HG02798 (cell line): ENCODE measurements around the gene ZNF624.
"Not testable (repeated sequence)": the region's sequence is repeated elsewhere in the genome, so short reads cannot be mapped to it uniquely, and the experiment has no call there.

Source experiments
- ATAC-seq: cut with Tn5 transposase; IDR thresholded peaks from one replicate; pipeline ENCODE4 v1.9.1; 2021; ENCODE audit warnings: mild to moderate bottlenecking; ENCODE audit not compliant: unreplicated experiment, poor library complexity

Gene ZNF624

DNA sequence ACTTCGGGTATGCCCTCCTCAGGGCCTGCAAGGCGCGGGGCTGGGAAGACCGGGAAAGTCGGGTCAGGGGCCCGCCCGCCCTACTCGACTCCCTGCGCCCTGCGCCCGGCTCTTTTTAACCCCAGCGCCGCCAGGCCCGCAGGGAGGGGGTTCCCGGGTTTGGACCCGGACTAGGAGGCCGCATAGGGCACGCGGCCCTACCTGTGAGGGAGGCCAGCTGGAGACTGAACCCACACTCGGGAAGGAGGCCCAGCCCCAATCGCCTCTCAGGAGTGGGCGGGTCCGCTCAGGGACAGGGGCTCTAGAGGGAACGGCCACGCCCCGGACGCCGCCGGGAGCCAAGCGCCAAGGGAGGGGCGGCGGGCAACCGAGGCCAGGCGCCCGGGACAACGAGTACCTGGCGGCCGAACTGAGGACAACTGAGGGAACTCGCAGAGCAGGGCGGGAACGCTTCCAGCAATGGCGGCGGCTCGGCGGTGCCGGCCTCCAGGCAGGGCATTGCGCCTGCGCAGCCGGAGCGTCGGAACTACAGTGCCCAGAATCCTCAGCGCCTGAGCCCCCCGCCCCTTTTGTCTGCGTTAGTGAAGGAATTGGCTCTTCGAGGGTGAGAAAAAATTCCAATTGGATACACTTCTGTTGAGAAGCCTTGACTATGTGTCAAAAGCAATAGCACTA, at the start of gene ZNF624:
TSS of gene ZNF624 (minus strand) at position 484 of the 675 bp plus-strand sequence.
- ATAC-seq: peak; percentile 92

DNA sequence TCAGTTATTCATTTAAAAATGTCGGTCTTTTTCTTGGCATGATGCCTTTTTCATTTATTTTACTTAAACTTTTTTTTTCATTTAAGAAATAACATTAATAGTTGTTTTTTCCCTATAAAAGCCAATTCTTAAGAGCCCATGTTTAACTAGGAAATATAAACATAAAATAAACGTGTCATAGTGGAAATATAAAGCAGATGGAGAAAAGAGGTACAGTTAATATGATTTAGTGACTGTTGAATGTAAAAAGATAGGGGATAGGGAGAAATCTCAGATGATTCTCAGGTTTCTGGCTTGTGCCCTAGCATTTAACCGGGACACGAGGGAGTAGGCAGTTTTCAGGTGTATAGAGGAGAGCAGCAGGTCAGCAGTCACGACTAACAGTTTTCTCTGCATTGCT, 44.0 kb upstream of the ZNF624 start:
- ATAC-seq: not testable (repeated sequence)

DNA sequence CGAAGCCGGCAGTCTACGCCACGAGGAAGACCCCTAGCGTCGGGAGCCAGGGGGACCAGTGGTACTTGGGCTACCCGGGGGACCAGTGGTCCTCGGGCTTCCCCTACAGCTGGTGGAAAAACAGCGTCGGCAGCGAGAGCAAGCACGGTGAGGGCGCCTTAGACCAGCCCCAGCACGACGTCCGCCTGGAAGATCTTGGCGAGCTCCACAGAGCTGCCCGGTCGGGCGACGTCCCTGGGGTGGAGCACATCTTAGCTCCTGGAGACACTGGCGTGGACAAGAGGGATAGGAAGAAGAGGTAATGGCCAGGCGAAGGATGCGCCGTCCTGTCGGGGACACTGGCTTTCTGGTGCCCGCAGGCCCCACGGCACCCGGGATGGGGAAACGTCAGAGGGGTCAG, 36.8 kb upstream of the ZNF624 start:
- not testable (repeated sequence) for ATAC-seq

DNA sequence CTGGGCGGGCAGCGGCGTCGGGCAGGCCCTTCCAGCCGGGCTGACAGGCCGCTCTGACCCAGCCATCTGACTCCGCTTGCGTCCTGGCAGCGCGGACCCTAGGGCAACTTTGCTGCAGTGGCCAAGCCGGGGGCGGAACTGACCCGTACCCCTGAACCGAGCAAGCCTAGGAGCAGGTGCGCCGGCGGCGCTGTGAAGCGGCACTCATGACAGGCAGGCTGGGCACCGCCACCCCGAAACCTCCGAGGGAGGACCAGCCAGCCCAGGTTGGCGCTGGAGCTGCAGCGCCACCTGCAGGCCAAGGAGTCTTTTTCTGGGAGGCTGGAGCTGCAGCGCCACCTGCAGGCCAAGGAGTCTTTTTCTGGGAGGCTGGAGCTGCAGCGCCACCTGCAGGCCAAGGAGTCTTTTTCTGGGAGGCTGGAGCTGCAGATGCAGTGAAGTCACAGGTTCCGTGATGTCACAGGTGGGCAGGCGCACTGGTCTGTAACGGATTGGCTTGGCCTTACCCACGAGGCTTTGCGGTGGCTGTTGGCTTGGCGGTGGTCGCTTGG, 36.2 kb upstream of the ZNF624 start, which contains the start of gene CCDC144A:
TSS of gene CCDC144A (plus strand) at position 511 of the 551 bp plus-strand sequence. CDS start 160 bp downstream, outside the sequence.
- not testable (repeated sequence) for ATAC-seq

DNA sequence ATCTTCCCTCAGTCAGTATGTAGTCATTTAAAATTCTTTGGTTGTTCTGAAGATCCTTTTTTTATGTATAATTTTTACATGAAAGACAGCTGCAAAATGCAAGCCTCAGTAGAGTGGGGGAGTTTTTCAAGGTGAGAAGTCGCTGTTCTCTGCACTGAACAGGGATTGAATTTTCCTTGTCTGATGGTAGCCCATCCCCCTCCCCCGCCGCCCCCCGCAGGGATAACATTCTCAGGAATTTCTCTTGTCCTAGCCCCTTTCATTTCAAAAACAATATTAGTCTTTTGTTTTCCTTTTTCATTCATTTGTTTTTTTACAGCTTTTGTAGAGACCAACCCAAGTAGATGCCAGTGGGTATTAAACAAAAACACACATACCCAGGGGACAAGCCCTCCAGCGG, 33.5 kb upstream of the ZNF624 start:
- ATAC-seq: not testable (repeated sequence)

DNA sequence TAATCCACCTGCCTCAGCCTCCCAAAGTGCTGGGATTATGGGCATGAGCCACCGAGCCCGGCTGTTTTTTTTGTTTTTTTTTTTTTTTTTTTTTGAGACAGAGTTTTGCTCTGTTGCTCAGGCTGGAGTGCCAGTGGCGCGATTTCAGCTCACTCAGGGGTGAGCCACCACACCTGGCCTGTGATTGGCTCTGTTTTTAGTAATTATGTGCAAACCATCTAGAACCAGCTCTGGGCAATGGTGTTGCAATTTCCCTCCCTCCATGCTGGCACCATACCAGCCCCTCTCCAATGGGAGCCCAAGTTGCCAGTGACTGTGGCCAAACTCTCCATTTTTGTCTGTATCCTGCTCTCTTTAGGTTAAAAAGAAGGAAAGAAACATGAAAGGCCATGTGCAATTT, 32.4 kb upstream of the ZNF624 start:
- not testable (repeated sequence) for ATAC-seq

DNA sequence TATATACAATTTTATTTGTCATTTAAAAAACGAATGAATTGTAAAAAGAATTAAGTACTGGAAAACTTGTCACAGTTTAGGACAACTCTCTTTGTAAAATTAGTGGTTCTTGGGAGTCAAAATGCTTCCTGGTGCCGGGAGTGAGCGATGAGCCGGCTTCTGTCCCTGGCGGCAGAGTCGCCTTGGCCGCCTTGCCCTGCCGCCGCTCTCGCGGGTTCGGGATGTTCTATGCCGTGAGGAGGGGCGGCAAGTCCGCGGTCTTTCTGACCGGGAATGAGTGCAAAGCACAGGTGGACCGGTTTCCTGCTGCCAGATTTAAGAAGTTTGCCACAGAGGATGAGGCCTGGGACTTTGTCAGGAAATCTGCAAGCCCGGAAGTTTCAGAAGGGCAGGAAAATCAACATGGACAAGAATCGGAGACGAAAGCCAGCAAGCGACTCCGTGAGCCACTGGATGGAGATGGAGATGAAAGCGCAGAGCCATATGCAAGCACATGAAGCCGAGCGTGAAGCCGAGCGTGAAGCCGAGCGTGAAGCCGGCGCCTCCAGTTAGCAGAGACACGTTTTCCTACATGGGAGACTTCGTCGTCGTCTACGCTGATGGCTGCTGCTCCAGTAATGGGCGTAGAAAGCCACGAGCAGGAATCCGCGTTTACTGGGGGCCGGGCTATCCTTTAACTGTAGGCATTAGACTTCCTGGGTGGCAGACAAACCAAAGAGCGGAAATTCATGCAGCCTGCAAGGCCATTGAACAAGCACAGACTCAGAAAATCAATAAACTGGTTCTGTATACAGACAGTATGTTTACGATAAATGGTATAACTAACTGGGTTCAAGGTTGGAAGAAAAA, 29.9 kb upstream of the ZNF624 start:
- ATAC-seq: not testable (repeated sequence)

DNA sequence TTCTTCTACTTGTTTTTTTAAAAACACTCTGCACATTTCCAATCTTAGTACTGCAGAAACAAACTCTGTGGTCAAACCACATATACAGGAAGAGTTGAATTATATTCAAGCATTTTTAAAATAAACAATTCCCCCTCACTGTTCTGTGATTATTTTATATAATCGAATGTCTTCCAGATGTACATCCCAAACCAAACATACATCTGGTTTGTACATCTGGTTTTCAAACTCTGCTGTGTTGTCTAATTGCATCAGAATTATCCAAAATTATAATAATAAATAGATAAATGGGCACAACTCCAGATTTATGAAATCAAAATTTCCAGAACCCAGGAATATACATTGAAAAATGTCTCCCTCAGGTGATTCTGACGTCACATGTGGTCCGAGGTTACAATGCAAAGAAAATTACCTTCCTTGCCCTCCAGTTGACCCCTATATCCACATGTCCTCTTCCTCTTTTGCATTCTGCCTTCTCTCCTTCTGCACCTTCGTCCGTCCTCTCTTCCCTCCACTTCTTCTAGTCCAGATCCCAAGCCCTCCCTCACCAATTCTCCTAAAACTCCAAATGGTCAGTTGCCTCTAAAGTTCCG, 23.1 kb upstream of the ZNF624 start:
- no peak for ATAC-seq

DNA sequence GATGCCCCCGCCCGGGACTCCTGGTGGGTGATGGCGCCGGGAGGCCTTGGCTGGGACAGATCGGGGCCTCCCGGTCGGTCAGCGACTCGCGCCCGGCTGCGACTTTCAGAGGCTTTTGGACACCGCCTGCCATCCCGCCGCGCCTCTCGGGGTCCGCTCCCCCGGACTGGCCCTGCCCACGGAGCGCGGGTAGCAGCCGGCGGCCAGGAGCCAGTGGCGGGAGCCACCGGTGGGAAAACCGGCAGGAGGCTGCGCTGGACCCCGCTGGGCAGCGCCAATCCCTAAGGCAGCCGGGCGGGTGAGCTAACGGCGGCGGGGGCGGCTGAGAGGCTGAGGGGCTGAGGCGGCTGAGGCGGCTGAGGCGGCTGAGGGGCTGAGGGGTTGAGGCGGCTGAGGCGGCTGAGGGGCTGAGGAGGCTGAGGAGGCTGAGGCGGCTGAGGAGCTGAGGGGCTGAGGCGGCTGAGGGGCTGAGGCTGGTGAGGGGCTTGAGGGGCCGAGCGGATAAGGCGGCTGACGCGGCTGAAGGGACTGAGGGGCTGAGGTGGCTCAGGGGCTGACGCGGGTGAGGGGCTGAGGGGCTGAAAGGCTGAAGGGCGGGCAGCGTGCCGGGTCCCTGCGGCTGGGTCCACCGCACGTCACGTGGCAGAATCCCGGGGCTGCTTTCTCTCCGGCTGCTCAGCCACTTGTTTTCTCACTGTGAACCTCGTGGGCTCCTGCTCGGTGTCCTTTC, 13.4 kb upstream of the ZNF624 start:
- not testable (repeated sequence) for ATAC-seq

DNA sequence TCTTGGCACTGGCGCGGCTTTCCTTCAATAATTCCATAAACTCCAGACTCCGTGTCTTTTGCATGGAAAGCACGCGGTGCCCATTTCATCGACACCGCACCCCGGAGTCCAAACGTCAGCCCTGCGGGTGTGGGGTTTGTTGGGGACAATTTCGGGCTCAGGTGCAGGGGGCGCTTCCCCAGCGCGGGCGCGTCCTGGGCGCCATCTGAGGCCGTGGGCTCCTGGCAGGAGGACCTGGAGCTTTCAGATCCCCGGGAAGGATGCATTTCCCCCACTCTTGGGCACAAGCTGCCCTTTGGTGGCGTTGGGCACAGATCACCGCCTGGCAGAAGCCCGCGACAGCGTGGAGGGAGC, 12.9 kb upstream of the ZNF624 start:
- ATAC-seq: not testable (repeated sequence)

DNA sequence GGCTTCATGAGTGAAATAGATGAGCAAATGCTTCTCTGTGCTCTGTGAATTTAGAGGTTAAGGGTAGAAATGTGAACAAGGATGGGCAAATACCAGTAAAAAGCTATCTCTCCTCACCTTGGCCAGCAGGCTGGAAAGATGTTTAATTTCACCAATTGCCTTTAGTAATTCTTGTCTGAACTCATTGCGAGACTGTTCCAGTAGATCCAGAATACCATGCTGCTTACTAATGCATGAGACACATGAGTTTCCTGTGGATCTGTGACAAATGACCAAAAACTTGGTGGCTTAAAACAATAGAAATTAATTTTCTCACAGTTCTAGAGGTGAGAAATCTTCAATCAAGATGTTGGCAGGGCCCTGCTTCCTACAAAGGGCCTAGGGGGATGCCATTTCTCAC, 9.3 kb upstream of the ZNF624 start:
- ATAC-seq: no peak

DNA sequence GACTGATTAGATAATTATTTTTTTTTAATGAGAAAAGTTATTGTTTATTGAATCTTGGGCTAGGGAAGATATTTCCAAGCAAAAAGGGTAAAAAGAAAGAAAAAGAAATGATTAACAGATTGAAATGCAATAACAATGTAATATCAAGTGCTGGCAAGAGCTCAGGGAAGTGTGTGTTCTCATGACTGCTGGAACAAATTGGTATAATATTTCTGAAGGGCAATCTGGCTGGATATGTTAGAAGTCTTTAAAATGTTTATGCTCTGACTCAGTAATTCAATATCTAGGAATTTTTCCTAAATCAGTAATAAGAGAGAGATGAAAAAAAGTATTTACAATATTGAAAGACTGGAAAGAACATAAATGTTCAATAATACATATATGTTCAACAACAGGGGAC, 7.6 kb upstream of the ZNF624 start:
- ATAC-seq: no peak

DNA sequence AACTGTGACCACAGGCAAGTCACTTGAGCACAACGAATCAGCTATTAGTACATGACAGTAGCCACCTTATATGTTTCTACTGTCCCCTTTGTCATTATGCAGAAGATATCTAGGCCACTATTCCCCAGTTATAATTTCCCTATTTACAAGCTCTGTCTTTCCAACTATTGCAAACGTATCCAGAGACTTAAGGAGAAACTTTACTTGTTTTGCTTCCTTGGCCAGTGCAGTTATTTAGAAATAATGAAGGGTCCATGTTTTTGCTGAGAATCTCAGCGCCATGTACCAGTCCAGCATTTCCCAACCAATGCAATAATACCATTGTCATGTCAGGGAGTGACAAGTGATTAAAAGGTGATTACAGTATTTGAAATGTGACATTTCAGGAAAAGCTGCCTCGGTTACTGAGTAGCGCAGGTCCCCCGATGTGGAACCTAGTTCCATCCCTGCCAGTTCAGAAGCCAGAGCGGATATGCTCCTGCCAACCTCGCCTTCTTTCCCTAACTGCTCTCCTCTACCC, 743 bp downstream of the ZNF624 start:
- no peak for ATAC-seq

DNA sequence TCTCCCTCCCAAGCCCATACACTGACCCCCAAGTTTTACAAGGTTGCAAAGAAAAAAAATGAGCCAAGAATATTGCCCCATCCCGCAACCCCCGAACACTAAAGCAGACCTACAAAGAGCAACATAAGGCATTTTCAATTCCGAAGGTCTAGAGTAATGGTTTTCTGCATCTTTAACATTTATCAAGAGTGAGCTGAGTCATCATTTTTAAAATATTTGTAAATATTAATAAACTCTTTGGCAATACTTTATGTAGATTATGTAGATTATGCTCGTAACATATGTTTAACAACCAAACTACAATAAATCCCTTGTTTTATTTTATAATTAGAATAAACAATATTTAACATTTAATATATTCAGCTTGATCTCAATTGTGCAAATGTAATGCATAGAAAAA, 1.4 kb downstream of the ZNF624 start:
- no peak for ATAC-seq

DNA sequence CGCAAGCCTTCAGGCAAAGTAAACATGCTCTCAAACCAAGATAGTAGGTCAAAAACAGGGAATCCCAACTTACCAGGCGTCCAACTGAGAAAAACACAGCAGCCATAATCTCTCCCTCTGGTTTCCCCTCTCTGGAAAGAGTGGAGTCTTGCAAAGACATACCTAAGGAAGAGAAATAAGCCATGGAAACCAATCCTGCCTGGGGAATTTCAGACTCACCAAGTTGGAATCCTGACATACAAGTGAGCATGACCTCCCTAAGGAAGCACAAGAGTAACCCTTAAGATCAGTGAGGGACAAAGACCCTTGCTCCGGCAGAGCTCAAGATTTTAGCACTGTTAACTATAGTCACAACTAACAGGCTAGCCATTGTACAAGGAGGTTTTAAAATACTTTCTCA, 4.1 kb downstream of the ZNF624 start:
- ATAC-seq: no peak

DNA sequence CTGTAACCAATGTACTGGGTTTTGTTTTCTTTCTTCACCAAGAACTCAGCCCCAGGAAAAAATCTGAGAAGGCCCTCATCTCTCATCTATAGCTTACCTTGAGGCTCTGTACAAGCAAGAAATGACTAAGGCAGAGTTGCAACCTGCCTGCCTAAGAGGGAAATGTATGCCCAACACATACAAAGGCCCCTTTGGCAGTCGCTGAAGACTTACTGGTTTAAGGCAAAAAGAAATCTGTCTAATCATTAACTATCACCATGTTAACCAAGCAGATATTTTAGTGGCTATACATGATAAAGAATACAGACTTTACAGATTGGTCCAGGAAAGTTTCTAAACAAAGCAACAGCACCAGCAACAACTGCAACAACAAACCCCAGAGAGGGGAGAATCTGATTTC, 14.2 kb downstream of the ZNF624 start:
- ATAC-seq: no peak

DNA sequence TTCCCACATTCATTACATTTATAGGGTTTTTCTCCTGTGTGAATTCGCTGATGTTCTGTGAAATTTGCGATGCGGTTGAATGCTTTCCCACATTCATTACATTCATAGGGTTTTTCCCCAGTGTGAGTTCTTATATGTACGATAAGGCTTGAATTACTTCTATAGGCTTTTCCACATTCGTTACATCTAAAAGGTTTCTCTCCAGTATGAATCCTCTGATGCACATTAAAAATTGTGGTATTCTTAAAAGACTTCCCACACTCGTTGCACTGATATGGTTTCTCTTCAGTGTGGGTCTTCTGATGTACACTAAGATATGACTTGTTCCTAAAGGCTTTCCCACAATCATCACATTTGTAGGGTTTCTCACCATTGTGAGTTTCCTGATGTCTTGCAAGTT, 30.4 kb downstream of the ZNF624 start:
- no peak for ATAC-seq

DNA sequence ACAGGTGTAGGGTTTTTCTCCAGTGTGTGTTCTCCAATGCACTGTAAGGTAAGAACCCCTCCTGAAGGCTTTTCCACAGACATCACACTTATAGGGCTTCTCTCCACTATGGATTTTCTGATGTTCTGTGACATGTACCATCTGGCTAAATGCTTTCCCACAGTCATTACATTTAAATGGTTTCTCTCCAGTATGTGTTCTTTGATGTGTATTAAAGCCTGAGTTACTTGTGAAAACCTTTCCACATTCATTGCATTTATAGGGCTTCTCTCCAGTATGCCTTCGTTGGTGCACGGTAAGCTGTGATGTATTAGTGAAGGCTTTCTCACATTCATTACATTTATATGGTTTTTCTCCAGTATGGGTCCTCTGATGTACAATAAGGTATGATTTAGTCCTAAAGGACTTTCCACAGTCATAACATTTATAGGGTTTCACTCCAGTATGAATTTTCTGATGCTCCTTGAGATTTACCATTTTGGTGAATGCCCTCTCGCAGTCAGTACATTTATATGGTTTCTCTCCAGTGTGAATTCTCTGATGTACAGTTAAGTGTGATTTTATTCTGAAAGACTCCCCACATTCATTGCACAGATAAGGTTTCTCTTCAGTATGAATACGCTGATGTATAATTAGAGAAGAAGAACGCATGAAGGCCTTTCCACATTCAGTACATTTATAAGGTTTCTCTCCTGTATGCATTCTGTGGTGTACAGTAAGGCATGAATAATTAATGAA, 30.9 kb downstream of the ZNF624 start:
- no peak for ATAC-seq

DNA sequence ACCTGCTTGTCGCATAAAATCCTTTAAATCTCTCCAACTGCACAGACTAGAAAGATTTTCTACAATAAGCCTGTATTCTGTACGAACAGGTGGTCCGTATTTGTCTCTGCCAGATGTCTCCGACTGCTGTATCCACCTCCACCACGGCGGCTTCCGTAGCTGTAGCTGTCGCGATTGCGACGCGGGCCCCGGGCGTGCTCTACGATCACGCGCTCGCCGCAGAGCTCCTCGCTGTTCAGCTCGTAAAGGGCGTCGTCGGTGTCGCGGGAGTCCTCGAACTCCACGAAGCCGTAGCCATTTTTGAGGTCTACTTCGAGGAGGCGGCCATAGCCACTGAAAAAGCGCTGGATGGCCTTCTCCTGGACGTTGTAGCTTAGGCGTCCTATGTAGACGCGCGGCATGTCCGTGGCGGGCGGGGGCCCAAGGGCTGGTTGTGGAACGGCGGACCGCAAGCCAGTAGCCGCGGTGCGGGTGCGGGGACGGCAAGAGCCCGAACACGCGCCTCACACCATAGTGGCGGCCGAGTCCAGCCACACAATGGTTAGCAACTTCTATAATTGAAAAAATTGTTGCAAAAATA, 36.1 kb downstream of the ZNF624 start:
- ATAC-seq: no peak
